CD4-positive, alpha-beta T cell treated with Interleukin-15 for 1 hour (primary cell): ENCODE results near the gene CDH5.

Experiments used
- DNase-seq: peaks from one replicate; pipeline ENCODE4 v3.0.0-alpha.2; 2020

The CDH5 gene

GRCh38 chr16:66420396-66420795 is 53.9 kb downstream of the CDH5 start:
- DNase-seq, result no peak

GRCh38 chr16:66421891-66422290 is 55.4 kb downstream of the CDH5 start:
- DNase-seq, result peak; percentile 4

GRCh38 chr16:66422366-66422765 is 55.9 kb downstream of the CDH5 start:
- no peak for DNase-seq

GRCh38 chr16:66423177-66423576 is 56.7 kb downstream of the CDH5 start:
- no peak for DNase-seq

DNA sequence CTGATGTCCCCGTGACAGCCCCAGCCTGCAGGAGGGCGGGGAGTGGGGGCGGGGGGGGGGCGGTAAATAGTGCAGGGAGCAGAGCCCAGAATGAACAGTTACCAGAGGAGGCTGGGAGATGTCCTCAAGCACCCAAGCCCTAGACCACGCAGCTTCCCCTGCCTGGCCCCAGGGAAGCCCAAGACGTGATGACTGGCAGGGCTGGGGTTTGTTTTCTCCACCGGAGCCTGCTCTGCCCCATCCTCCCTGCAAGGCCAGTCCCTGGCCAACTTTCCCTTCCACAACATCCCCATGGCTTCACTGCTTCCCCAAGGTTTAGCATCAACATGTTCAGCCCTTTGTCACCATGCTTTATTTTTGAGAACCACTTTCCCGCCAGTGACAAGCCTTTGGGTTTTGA is 59.2 kb downstream of the CDH5 start:
- DNase-seq, result peak; percentile 2

- DNase-seq, result peak; percentile 10
Observed at GRCh38 chr16:66426112-66427035, 59.9 kb downstream of the CDH5 start.

DNA sequence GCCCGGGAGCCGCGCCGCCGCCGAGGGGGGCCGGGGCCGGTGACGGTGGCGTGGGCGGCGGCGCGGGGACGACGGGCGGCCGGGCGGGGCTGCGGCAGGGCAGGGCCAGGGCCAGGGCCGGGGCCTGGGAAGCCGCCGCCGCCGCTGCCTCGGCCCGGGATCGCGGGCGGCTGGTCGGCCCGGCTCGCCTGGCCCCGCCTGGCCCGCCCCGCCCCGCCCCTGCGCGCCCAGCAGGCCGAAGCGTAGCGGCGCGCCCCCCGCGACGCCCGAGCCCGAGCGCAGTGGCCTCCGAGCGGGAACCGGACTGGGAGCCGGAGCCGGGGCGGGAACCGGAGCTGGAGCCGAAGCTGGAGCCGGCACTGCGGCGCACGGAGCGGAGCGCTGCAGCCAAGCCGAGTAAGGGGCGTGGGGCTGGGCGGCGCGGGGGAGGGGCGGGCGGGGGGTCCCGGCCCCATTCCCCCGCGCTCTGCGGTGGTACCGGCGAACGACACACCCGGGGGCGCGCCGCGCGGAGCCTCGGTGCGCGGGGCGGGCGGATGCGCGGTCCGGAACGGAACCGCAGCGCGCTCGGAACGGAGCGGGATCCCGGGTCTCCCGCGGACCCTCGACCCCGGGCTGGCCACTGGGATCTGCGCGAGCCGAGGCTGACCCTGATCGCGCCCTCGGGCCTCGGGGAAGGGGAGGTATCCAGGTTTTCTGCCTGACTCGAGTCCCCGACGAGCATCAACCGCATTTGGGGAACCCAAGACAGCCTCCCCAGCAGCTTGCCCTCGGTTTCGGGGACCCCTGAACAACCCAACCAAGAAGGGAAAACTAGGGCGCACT is 60.8 kb downstream of the CDH5 start, which contains the start of gene BEAN1:
BEAN1 (plus strand) TSS at position 260 of the 825 bp plus-strand sequence. CDS start 10,382 bp downstream, outside the sequence.
- no peak for DNase-seq

GRCh38 chr16:66427871-66428681 is 61.6 kb downstream of the CDH5 start:
- no peak for DNase-seq

DNA sequence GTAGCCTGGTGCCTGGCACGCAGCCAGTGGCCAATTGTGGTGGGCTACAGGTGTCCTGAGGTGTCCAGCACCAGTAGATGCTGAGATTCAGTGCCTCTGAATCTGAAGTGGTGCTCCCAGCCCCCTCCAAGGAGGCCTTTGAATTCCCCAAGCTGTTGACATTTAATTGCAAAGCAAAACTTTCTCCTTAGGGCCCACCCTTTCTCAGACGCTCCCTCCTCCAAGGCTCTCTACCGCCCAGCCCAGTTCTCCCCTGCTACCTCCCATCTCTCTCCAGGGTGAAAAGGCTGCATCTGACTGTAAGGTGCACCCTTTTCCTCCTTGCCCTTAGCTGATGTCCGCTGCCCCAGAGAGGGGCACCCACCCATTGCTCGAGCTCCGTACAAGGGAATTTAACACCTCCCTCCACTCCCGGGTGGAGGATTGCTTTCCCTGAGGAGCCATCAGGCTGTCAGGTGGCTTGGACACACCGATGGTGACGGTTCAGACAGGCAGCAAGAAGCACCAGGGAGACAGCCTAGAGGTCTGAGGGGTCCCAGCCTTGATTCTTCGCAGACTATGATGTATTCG is 62.3 kb downstream of the CDH5 start:
- DNase-seq, result no peak

DNA sequence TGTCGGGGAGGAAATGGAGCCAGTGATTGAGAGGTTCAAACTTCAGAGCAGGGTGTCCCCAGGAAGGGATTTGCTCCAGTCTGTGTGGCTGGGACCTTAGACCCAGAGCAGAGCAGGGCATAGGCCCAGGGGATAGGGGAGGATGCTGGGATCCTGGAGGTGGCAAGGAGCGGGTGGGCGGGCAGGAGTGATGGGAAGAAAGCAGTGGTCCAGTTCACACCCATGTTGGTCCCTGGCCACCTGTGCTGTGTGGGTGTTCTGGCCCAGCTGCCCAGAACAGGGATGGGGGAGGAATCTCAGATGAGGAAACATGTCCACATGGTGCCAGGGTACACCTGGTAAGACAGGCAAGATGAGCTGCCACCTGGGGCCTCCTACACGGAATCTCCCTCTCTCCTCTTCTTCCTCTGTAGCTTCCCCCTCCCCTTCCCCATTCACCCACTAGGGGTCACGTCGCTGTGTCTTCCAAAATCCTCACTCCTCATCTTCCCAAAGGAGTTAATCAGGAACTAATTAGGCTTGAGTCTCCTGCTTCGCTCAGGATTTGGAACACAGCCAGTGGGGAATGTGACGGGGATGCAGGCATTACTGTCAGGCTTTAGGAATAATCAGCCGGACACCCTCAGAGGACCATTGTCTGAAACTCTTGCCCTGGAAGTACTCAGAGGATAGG is 62.9 kb downstream of the CDH5 start:
- DNase-seq, result no peak

DNA sequence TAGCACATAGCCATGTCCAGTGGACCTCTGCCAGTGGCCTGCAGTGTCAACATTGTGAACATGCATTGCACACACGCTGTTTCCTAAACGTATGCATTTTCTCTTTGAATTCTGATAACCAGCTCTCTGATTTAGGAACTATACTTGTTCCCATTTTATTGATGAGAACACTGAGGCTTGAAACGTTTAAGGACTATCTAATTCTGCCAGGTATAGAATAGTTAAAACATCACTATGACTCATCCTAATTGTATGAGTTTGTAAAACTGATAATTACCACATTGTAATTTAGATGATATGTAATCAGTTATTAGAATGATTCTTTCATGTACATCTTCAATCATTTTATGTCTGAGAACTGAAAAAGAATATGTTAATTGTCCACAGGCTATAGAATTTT is 63.7 kb downstream of the CDH5 start:
- DNase-seq, result no peak

- DNase-seq, result no peak
Observed at GRCh38 chr16:66431760-66432159, 65.3 kb downstream of the CDH5 start.

DNA sequence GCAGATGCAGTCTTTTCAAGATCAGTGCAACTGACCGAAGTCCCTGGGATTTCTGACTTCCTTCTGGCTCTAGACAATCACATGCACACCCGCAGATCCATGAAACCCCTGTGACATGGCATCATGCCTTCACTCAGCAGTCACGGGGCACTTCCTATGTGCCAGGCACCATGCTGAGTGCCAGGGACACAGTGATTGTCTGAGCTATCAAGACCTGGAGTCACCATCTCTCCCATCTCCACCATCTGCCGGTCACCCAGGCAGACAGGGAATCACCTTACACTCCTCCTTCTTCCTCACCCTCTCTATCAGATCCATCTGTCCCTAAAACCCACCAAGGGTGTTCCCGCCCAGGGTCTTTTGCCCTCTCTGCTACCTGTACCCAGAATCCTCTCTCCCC is 65.9 kb downstream of the CDH5 start:
- DNase-seq, result no peak

- DNase-seq, result no peak
Observed at GRCh38 chr16:66434619-66435430, 68.3 kb downstream of the CDH5 start.

DNA sequence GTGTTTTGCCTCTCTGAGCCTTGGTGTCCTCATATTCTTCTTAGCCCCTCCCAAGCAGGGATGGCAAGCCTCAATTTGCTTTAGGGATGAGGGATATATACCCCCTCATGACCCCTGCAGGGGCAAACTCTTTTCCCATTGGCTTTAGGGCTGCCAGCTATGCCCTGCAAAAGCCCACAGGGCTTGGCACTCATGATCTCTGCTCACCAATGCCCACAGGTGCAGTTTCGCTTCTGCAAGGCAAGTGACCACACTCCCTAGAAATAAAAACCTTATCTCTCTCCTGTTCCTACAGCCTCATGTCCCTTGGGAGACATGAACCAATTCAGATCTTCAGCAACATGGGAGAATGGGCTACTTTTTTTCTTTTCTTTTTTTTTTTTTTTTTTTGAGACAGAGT is 69.4 kb downstream of the CDH5 start:
- no peak for DNase-seq

DNA sequence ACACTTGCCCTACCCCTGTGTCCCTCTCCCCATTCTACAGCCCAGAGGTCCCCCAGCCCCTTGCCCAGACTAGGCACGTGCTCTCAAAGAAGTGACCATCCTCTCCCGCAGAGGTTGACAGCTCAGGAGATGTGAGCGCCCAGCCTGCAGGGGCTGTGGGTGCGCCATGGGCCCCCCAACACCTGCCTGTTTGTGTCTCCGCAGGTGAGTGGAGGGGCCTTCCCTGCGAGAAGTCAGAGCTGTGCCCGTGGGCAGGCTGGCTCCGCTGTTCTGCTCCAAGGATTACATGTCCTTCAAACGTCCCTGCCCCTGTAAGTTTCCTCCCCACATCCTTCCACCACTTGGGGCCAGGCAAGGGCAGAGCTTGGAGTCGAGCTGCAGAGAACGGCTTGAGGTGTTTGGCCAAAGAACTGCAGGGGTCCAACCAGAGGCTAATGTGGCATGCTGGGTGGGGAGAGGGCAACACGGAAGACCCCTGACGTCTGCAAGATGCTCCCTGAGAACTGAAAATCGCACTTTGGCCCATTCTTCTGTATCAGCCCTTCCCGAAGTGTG is 71.0 kb downstream of the CDH5 start:
- no peak for DNase-seq

- DNase-seq, result no peak
Observed at GRCh38 chr16:66438536-66438935, 72.0 kb downstream of the CDH5 start.

- DNase-seq, result no peak
Observed at GRCh38 chr16:66439051-66439730, 72.7 kb downstream of the CDH5 start.

- DNase-seq, result no peak
Observed at GRCh38 chr16:66440271-66440802, 73.8 kb downstream of the CDH5 start.

DNA sequence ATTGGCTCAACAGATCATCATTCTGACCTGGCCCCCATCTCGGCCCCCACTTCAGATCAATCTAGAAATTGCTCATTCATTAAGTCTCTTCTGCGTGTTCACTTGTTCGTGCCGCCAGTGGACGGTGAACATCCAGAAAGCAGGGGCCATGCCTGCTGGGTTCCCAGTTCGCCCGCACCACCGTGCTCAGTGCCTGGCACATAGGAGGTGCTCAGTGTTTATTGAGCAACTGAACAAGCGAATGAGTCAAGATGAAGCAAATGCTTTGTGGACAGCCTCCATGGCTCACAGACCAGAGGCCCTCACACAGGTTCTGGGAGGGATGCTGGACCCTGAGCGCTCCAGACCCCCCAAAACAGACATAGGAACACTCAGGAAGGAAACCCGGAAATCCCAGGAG is 74.5 kb downstream of the CDH5 start:
- DNase-seq, result no peak
